GM18868 (cell line): Measurements from ENCODE around the gene TSPAN6.

Source experiments
- ATAC-seq: cut with Tn5 transposase; IDR thresholded peaks from one replicate; pipeline ENCODE4 v1.9.1; 2021; ENCODE audit warnings: mild to moderate bottlenecking, moderate library complexity; ENCODE audit not compliant: unreplicated experiment

The TSPAN6 gene

GRCh38 chrX:100636321-100636991 is at the start of gene TSPAN6:
TSS of gene TSPAN6 (minus strand) at chrX:100636806. CDS start at chrX:100636694, 112 bp downstream.
- ATAC-seq: peak; percentile 100

- ATAC-seq: no peak
Measured at GRCh38 chrX:100685997-100686305, 49.3 kb upstream of the TSPAN6 start.

GRCh38 chrX:100685284-100685996 is 48.8 kb upstream of the TSPAN6 start:
- ATAC-seq: peak; percentile 43

- ATAC-seq: no peak
Measured at GRCh38 chrX:100682939-100683338, 46.3 kb upstream of the TSPAN6 start.

GRCh38 chrX:100681599-100681998 is 45.0 kb upstream of the TSPAN6 start:
- no peak for ATAC-seq

GRCh38 chrX:100680756-100681155 is 44.1 kb upstream of the TSPAN6 start:
- no peak for ATAC-seq

GRCh38 chrX:100677611-100678181 is 41.1 kb upstream of the TSPAN6 start:
- ATAC-seq: no peak

GRCh38 chrX:100674705-100675104 is 38.1 kb upstream of the TSPAN6 start:
- ATAC-seq: peak; percentile 73

GRCh38 chrX:100673397-100673953 is 36.9 kb upstream of the TSPAN6 start:
- no peak for ATAC-seq

GRCh38 chrX:100672966-100673365 is 36.4 kb upstream of the TSPAN6 start:
- ATAC-seq: no peak

GRCh38 chrX:100663642-100664041 is 27.0 kb upstream of the TSPAN6 start:
- ATAC-seq: no peak

GRCh38 chrX:100662796-100663195 is 26.2 kb upstream of the TSPAN6 start:
- no peak for ATAC-seq

GRCh38 chrX:100662170-100662569 is 25.6 kb upstream of the TSPAN6 start:
- no peak for ATAC-seq

GRCh38 chrX:100659431-100660137 is 23.0 kb upstream of the TSPAN6 start:
- ATAC-seq: no peak

GRCh38 chrX:100658941-100659381 is 22.4 kb upstream of the TSPAN6 start:
- ATAC-seq: no peak

- no peak for ATAC-seq
Measured at GRCh38 chrX:100654261-100654660, 17.7 kb upstream of the TSPAN6 start.

GRCh38 chrX:100652266-100652665 is 15.7 kb upstream of the TSPAN6 start:
- no peak for ATAC-seq

- no peak for ATAC-seq
Measured at GRCh38 chrX:100650841-100651240, 14.2 kb upstream of the TSPAN6 start.

GRCh38 chrX:100649550-100650356 is 13.1 kb upstream of the TSPAN6 start:
- no peak for ATAC-seq
